ENCODE results near the gene TAMM41. TPM values are rescaled to one million over a fixed set of nuclear protein-coding genes. Genes with fewer than 3 reads are reported as not detected.

The TAMM41 gene
- total and polyA plus RNA-seq, 9 of the 15 experiments (the other 6 are each of a cell fraction or from before 2014, with no cell fraction given), result 8.6 to 74.6 (median 29.3) TPM

- TF ChIP-seq NR4A1 (CRISPR knock-in tag; IDR thresholded peaks at IDR 0.05) (no peak), NR4A1 (tag; IDR thresholded peaks at IDR 0.05) (no peak), MEF2A (IDR thresholded peaks at IDR 0.05; ENCODE audit: control insufficient read depth, low read depth, low read length) (no peak), USF2 (CRISPR knock-in tag; IDR thresholded peaks at IDR 0.05) (no peak), GTF2E2 (tag; IDR thresholded peaks at IDR 0.05) (no peak), ZC3H11A (IDR thresholded peaks at IDR 0.05; ENCODE audit: low read depth, low read length) (no peak), FIP1L1 (IDR thresholded peaks at IDR 0.05; ENCODE audit: low read depth, low read length, poor library complexity, severe bottlenecking) (no peak), NFYB (IDR thresholded peaks at IDR 0.05; ENCODE audit: extremely low read depth, insufficient read length) (peak; percentile 46), ZNF766 (CRISPR knock-in tag; conservative IDR thresholded peaks at IDR 0.05) (peak; percentile 85), RHOXF2B (CRISPR knock-in tag; conservative IDR thresholded peaks at IDR 0.05) (no peak), ZNF644 (tag; IDR thresholded peaks at IDR 0.05; ENCODE audit: low read depth) (no peak), BRCA1 (IDR thresholded peaks at IDR 0.05) (no peak), BRCA1 (CRISPR knock-in tag; IDR thresholded peaks at IDR 0.05) (no peak), TRIM28 (IDR thresholded peaks at IDR 0.05) (peak; percentile 66; the same call in 1 of the 2 replicates), KHSRP (IDR thresholded peaks at IDR 0.05) (no peak), FOXP1 (CRISPR knock-in tag; IDR thresholded peaks at IDR 0.05) (no peak), NR2C2 (CRISPR knock-in tag; IDR thresholded peaks at IDR 0.05) (peak; percentile 81), NR2C2 (tag; IDR thresholded peaks at IDR 0.05) (peak; percentile 15; the same call in 1 of the 2 replicates), CBX2 (IDR thresholded peaks at IDR 0.05; ENCODE audit: insufficient read depth, low read length, poor library complexity, severe bottlenecking) (no peak), JUND (IDR thresholded peaks at IDR 0.05; ENCODE audit: borderline replicate concordance, low read depth, low read length) (peak; percentile 84), JUND (tag; IDR thresholded peaks at IDR 0.05; ENCODE audit: borderline replicate concordance, low read depth, low read length) (peak; percentile 77; the same call in 2 of the 3 replicates), POLR2B (IDR thresholded peaks at IDR 0.05; ENCODE audit: low read depth, partially characterized antibody) (no peak), CBFA2T2 (conservative IDR thresholded peaks at IDR 0.05) (no peak), ZNF316 (IDR thresholded peaks at IDR 0.05) (peak; percentile 67), ZNF23 (CRISPR knock-in tag; IDR thresholded peaks at IDR 0.05) (no peak)
- TF ChIP-seq, protein P1, sequence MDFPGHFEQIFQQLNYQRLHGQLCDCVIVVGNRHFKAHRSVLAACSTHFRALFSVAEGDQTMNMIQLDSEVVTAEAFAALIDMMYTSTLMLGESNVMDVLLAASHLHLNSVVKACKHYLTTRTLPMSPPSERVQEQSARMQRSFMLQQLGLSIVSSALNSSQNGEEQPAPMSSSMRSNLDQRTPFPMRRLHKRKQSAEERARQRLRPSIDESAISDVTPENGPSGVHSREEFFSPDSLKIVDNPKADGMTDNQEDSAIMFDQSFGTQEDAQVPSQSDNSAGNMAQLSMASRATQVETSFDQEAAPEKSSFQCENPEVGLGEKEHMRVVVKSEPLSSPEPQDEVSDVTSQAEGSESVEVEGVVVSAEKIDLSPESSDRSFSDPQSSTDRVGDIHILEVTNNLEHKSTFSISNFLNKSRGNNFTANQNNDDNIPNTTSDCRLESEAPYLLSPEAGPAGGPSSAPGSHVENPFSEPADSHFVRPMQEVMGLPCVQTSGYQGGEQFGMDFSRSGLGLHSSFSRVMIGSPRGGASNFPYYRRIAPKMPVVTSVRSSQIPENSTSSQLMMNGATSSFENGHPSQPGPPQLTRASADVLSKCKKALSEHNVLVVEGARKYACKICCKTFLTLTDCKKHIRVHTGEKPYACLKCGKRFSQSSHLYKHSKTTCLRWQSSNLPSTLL (IDR thresholded peaks at IDR 0.05), result no peak
- TF ChIP-seq, protein P2, sequence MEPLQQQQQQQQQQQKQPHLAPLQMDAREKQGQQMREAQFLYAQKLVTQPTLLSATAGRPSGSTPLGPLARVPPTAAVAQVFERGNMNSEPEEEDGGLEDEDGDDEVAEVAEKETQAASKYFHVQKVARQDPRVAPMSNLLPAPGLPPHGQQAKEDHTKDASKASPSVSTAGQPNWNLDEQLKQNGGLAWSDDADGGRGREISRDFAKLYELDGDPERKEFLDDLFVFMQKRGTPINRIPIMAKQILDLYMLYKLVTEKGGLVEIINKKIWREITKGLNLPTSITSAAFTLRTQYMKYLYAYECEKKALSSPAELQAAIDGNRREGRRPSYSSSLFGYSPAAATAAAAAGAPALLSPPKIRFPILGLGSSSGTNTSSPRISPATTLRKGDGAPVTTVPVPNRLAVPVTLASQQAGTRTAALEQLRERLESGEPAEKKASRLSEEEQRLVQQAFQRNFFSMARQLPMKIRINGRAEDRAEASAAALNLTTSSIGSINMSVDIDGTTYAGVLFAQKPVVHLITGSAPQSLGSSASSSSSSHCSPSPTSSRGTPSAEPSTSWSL (CRISPR knock-in tag; IDR thresholded peaks at IDR 0.05; ENCODE audit: borderline replicate concordance), result no peak
Measured at GRCh38 chr3:11770477-11771391, 76.0 kb downstream of the TAMM41 start (continued).

Data from K562 (cell line).